PFSK-1 (cell line): ENCODE results near the gene ASIC3.

Experiments
- POLR2AphosphoS5 ChIP-seq: IDR thresholded peaks from 2 replicates; pipeline ENCODE4 v1.6.1; 2012; ENCODE audit warnings: low read depth, mild to moderate bottlenecking, control low read depth, low read length, moderate library complexity
- SIN3A ChIP-seq: IDR thresholded peaks from 2 replicates; pipeline ENCODE4 v1.6.1; 2012; ENCODE audit warnings: mild to moderate bottlenecking, low read length, moderate library complexity, borderline replicate concordance; ENCODE audit not compliant: insufficient read depth
- TAF1 ChIP-seq: IDR thresholded peaks from 2 replicates; pipeline ENCODE4 v1.6.1; 2012; ENCODE audit warnings: low read length, control low read depth, borderline replicate concordance; ENCODE audit not compliant: insufficient read depth

- TF ChIP-seq TAF1 (no peak), POLR2AphosphoS5 (no peak), SIN3A (no peak)
Observed at GRCh38 chr7:151095123-151095797, 46.9 kb downstream of the ASIC3 start.
